Iris pigment epithelial cell (primary cell): Measurements from ENCODE around the gene PPID.
"Not testable (repeated sequence)": the region's sequence is repeated elsewhere in the genome, so short reads cannot be mapped to it uniquely, and the experiment has no call there.

Experiments used
- DNase-seq: peaks from one replicate; pipeline ENCODE4 v3.0.0-alpha.2; 2011; ENCODE audit warnings: low read depth

Gene PPID

DNA sequence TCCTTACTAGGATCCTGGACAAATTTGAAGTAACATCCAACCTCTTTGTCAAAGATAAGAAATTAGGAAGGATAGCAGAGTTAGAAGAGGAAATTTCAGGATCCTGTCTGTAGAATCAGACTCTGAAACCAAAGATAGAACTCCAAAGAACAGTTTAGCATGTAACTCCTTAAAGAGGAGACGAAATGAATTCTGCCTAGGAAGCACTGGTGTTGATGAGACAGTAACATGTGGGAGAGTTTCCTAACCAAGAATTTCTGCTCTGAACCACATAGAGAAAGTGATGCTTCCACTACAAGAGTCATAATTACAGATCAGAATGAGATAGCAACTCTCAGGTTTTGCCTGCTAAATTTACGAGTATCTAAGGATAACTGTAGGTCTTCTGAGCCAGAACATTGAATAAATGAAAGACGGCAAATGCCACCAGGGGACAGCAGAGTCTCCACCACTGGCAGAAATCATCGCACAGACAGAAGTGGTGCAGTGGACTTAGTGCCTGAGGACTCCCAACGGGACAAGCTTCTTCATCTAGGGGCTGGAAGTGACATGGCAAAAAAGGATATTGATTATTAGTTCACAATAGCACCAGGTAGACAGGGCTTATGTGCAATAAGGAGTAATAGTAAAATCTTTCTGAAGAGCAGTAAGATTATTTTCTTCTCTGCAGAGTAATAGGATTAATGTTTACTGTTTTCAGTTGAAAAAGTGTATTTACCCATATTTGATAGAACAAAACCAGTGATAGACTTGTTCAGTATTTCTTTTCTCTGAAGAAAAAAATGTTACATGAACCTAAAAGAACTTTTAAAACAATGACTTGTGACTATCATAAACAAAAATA is 6.7 kb upstream of the PPID start:
- DNase-seq, result peak; percentile 71

DNA sequence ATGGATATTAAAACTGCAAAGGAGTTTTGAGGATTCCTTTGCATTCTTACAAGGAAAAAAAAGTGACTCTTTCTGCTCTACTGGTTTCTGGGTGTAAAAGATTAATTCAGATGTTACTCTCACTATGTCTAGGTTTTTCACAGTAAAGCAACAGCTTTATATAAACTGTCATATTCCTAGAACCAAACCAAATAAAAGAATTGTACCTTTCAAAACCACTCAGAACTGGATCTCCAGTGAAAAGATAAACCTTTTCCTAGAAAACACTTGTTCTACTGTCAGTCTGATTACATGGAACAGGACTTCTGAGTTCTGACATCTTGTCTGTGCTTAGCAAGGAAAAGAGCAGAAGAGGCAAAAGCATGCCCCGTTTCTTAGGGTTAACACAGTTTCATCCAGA is 5.0 kb upstream of the PPID start:
- no peak for DNase-seq

DNA sequence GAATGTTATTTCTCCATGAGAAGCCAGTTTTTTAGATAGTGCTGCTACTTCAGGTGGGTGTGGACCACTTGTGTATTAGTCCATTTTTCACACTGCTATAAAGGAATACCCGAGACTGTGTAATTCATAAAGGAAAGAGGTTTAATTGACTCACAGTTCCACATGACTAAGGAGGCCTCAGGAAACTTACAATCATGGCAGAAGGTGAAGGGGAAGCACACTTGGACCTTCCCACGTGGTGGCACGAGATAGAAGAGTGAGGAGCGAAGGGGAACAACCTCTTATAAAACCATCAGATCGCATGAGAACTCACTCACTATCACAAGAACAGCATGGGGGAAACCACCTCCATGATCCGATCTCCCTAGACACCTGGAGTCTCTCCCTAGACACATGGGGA is 3.4 kb upstream of the PPID start:
- no peak for DNase-seq

DNA sequence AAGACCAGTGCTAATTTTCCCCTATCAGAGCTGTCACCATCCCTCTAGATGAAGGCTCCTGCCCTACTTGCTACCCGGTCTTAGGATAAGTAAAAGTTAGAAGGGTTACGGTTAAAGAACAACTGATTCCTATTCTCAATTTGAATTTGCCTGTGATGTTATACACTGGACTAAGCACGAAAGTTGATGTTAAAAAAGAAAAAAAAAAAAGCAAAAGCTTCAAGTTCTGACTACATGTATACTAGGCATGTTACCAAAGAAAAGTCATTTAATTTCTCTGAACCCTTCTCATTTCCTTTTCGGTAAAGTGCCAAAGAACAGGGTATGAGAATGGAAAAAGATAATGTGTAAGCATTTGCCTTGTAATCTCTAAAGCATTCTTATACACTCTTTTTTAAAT is 1.4 kb upstream of the PPID start:
- no peak for DNase-seq

GRCh38 chr4:158722291-158722916 is 792 bp downstream of the PPID start:
- DNase-seq, result peak; percentile 54

GRCh38 chr4:158721680-158722079 is 1.5 kb downstream of the PPID start:
- DNase-seq, result no peak

DNA sequence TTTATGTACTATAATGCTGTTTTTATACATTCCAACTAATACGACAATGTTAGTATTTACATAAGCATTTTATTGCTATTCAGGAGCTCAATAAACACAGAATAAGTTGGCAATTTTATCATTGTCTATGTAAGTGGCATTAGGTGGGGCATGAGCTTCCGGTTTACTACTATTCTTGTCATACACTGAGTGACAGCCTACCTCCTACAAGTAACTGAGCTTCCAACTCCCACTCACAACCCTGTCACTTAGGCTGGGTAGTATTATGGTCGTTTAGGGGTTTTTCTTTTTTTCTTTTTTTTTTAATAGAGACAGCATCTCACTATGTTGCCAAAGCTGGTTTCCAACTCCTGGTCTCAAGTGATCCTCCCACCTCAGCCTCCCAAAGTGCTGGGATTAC is 7.4 kb downstream of the PPID start:
- no peak for DNase-seq

- no peak for DNase-seq
Observed at GRCh38 chr4:158714937-158715336, 8.3 kb downstream of the PPID start.

DNA sequence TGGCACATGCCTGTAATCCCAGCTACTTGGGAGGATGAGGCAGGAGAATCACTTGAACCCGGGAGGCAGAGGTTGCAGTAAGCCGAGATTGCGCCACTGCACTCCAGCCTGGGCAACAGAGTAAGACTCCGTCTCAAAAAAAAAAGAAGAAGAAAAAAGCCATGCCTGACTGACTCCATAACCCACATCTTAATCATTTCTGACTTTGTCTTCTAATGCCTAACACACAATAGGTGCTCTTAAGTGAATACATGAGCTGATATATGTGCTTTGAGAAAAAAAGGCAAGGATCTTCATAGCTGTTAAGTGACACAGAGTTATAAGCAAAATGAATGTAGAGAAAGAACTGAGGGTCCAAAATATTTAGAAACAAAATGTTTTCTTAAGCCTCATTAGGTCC is 10.6 kb downstream of the PPID start:
- DNase-seq, result not testable (repeated sequence)

GRCh38 chr4:158710814-158711213 is 12.4 kb downstream of the PPID start:
- peak; percentile 17 for DNase-seq

- no peak for DNase-seq
Observed at GRCh38 chr4:158704274-158704673, 18.9 kb downstream of the PPID start.

DNA sequence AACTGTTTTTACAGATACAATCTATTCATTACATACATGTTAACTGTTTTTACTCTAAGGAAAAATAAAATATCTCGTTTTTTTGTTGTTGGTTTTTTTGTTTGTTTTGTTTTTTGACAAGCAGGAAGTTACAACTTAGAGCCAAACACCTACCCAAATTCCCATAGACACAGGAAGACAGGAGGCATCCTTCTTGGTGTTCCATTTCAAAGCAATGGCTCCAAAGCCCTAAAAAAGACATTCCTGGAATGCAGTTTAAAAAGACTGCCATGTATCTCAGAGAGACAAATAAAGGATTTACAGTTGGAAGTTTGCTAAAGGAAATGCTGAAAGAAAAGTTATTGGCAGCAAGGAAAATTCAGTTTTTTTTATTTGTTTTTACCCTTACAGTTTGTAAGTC is 34.4 kb downstream of the PPID start:
- DNase-seq, result no peak

- no peak for DNase-seq
Observed at GRCh38 chr4:158682066-158682465, 41.1 kb downstream of the PPID start.

DNA sequence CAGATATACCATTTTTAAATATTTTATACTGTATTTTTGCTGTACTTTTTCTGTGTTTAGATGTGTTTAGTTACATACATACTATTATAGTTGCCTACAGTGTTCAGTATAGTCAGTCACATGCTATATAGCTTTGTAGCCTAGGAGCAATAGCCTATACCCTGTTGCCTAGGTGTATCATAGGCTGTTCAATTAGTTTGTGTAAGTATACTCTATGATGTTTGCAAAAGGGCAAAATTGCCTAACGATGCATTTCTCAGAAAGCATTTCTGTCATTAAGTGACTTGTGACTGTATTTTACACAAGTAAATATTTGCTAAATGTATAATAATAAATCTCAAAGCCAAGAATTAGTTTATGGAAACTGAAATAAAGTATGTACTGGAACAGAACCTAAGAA is 41.6 kb downstream of the PPID start:
- no peak for DNase-seq

GRCh38 chr4:158678767-158679166 is 44.4 kb downstream of the PPID start:
- DNase-seq, result no peak

DNA sequence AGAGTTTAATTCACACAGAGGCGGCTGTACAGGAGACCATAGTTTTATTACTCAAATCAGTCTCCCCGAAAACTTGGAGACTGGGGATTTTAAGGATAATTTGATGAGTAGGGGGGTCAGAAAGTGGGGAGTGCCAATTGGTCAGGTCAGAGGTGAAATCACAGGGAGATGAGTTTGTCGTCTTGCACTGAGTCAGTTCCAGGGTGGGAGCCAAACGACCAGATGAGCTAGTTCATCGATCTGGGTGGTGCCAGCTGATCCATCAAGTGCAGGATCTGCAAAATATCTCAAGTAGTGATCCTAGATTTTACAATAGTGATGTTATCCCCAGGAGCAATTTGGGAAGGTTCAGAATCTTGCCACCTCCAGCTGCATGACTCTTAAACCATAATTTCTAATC is 47.1 kb downstream of the PPID start:
- no peak for DNase-seq

DNA sequence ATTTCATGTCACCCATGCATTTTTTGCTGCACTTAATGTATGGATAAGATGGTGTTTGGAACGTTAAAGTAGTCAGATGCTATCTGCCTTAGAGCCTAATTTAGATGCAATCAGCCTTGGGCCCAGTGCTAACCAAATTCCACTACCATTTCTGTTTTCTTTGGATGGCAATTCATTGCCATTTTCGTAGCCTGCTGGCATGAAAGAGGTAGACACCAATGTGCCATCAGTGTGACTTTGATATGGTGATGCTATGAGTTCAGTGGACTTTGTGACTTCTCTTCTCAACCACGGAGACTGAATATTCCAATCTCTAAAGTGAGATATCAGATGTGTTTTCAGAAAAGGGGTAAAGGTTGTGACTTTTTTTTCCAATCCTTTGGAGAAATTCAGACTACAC is 49.6 kb downstream of the PPID start:
- DNase-seq, result no peak

- DNase-seq, result peak; percentile 100
Observed at GRCh38 chr4:158671915-158672806, 51.0 kb downstream of the PPID start, which contains the start of gene ETFDH. Gene ETFDH, plus strand, starts transcription at chr4:158672296. Its CDS starts 161 bp downstream, at chr4:158672457.

- no peak for DNase-seq
Observed at GRCh38 chr4:158671665-158671914, 51.6 kb downstream of the PPID start, which contains the start of gene C4orf46. Gene C4orf46, minus strand, starts transcription at chr4:158671887. Its CDS starts 86 bp downstream, at chr4:158671801.

- DNase-seq, result peak; percentile 82
Observed at GRCh38 chr4:158670975-158671664, 52.1 kb downstream of the PPID start.

- DNase-seq, result no peak
Observed at GRCh38 chr4:158669310-158669709, 53.9 kb downstream of the PPID start.

- peak; percentile 52 for DNase-seq
Observed at GRCh38 chr4:158667651-158668198, 55.5 kb downstream of the PPID start.
